ENCODE results near the gene FSCN2. TPM values are rescaled to one million over a fixed set of nuclear protein-coding genes. Genes with fewer than 3 reads are reported as not detected.
A peak's percentile ranks its signal among the peaks of the same experiment; 100 is the strongest.

FSCN2 gene
- total RNA-seq, 2 experiments from 2014 or later, result 0.22 to 0.33 TPM

DNA sequence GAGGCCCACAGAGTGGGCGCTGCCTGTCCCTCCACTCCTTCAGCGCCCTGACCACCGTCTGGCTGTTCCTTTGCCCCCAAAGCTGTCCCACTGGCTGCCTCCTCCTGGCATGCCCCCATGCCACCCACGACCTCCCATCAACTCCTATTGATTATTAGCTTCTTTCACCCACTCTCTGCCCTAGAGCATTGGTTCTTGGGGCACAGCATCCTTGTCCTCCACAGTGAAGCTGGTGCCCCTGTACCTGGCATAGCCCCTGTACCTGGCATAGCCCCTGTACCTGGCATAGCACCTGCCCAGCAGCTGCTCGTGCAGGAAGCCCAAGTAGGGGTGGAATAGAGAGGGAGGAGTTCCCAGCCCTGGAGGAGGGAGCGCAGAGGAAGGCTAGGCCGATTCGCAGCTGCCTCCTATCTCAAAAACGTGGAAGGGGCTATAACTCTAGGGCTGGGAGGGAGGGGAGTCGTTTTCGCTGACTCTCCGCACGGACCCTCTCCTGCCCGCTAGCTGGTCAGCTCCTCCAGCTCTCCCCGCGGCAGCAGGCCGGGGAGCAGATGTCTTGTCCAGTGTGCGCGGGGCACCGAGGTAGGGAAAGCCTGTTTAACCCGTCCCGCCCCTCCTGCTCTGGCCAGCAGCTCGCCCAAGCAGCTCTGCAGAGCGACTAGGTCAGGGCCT, 9.9 kb upstream of the FSCN2 start:
- POLR2A ChIA-PET, result interaction anchor here (1.4 kb wide), 1 partner anchor 9 kb away, joined by 3 read pairs; no protein-coding TSS in a partner anchor
- DNase-seq, result no peak
- Mint-ChIP-seq H3K4me1 (peaks cover 22% of the 10 kb centered on the region), H3K27ac (peak overlapping the region; percentile 21), H3K36me3 (ENCODE audit: low read depth) (peaks cover 5% of the 10 kb centered on the region), H3K4me3 (peak overlapping the region; percentile 42), H3K9me3 (no peaks in the 10 kb centered on the region), H3K27me3 (peaks cover 8% of the 10 kb centered on the region)
- CTCF ChIA-PET, result interaction anchor here (0.5 to 1.7 kb wide), 6 partner anchors 11 to 351 kb away, joined by 3 to 6 read pairs (median 4); partner anchors contain the start of gene FAAP100

DNA sequence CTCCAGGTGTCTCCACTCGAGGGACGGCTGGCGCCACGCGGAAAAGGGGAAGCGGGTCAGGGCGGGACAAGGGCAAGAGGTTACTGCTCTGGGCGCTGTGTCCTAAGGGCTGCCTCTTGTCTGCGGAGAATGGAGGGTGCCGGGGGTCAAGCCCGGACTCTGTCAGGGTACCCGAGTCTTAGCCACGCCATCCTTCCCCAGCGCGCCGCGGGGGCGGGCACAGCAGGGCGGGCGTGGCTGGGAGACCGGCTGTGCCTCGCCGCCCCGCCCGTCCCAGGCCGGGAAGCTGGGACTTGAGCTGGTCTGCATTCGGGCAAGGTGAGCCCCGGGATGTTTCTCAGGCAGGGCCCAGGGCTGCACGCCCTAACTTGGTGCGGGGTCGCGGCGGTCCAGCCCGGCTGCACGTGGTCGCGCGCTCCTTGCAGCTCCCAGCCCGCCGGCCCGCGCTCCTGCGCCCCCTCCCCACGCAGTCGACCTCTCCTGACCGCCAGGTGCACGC, 9.3 kb upstream of the FSCN2 start:
- ChIA-PET POLR2A (interaction anchor here (0.6 to 1.4 kb wide), 2 partner anchors 10 to 139 kb away, joined by 3 read pairs; no protein-coding TSS in a partner anchor), CTCF (interaction anchor here (0.5 to 1.7 kb wide), 7 partner anchors 11 to 351 kb away, joined by 3 to 6 read pairs (median 4); partner anchors contain the start of genes FAAP100 and SLC38A10)
- Mint-ChIP-seq H3K36me3 (ENCODE audit: low read depth) (peaks cover 3% of the 10 kb centered on the region), H3K27ac (no peak overlapping the region), H3K27me3 (peaks cover 8% of the 10 kb centered on the region), H3K4me1 (peaks cover 22% of the 10 kb centered on the region), H3K4me3 (peak overlapping the region; percentile 42), H3K9me3 (no peaks in the 10 kb centered on the region)
- no peak for DNase-seq

DNA sequence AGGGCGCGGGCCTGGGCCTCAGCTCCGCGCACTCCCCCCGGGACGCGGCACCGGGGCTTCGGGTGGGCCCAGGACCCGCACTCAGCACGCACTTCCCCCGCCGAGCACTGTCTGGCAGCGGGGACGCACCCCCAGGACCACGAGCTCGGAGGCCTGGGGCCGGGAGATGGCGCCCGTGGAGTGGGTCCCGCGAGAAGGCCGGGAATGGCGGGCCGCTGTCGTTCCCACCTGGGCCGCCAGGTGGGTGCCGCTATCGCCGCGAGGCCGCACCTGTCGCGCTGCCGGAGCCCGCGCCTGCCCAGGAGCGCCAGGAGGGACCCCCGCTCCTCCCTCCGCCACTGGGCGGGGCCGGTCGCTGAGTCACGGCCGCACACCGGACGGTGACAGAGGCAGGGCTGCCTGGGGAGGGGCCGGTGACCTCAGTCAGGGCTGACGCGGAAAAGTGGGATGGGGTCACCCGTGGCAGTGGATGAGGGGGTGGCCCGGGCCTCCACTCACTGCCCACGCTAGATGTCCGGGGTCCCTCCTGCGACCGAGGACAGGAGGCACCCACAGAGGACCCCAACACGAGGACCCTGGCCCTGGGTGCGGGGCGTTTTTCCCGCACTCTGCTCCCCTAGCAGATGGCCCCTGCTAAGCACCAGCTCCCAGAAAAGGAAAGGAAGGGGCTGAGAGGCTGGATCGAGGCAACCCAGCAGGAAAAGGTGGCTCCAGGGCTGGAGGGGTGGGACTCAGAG, 8.7 kb upstream of the FSCN2 start:
- DNase-seq, result peak; percentile 58
- ChIA-PET CTCF (interaction anchor here (0.7 to 1.4 kb wide), 4 partner anchors 33 to 350 kb away, joined by 3 to 5 read pairs (median 4); partner anchors contain the start of genes FAAP100 and SLC38A10), POLR2A (interaction anchor here (0.6 to 1.4 kb wide), 2 partner anchors 11 to 138 kb away, joined by 3 read pairs; no protein-coding TSS in a partner anchor)

DNA sequence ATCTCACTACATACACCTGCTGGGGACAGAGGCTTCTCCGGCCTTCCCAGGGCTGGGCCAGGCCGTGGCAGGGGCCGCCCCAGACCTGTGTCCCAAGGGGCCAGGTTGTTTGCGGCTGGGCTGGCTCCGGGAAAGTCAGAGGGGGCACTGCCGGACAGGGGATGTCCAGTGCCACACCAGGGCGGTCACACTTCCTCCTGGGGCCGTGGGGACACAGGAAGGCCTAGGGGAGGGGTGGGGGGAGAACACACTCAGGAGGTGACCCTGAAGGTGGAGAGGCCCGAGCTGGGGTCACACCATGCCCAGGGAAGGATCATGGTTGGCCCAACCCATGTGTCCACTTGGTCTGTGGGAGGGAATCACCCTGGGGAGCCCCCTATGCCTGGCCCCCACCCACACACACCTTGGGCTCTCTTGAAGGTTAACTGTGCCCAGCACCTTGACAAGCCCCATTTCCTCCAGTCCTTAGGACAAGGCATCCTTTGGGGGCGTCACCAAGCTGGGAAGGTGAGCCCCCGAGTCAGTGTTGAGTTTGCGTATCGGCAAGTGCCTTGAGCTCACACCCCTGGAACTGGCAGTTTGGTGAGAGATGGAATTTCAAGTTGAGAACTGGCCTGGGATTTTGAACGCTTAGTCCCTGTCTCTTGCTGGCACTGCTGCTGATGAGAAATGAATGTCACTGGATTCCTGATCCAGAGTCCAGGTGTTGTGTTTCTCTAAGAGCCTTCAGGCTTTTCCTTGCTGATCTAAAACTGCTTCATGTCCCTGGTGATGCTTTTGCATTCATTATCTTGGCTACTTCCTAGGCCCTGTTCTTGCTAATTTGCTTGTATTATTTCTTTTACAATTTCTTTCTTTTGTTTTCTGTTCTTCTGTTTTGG, 7.9 kb upstream of the FSCN2 start:
- H3K9me3 Mint-ChIP-seq, result no peaks in the 10 kb centered on the region
- H3K27me3 Mint-ChIP-seq, result peaks cover 8% of the 10 kb centered on the region
- ChIA-PET POLR2A (no interaction called here), CTCF (interaction anchor here (0.6 kb wide), 3 partner anchors 139 to 1330 kb away, joined by 4 to 5 read pairs (median 4); no protein-coding TSS in a partner anchor)
- peaks cover 22% of the 10 kb centered on the region for H3K4me1 Mint-ChIP-seq
- peaks cover 3% of the 10 kb centered on the region for H3K36me3 Mint-ChIP-seq (ENCODE audit: low read depth)
- H3K27ac Mint-ChIP-seq, result no peak overlapping the region
- DNase-seq, result no peak
- peak overlapping the region; percentile 5 for H3K4me3 Mint-ChIP-seq

More for the DNA sequence above, 8.7 kb upstream of the FSCN2 start:
- peaks cover 3% of the 10 kb centered on the region for H3K36me3 Mint-ChIP-seq (ENCODE audit: low read depth)
- H3K4me3 Mint-ChIP-seq, result peak overlapping the region; percentile 5
- H3K9me3 Mint-ChIP-seq, result no peaks in the 10 kb centered on the region
- peaks cover 8% of the 10 kb centered on the region for H3K27me3 Mint-ChIP-seq
- no peak overlapping the region for H3K27ac Mint-ChIP-seq
- H3K4me1 Mint-ChIP-seq, result peaks cover 22% of the 10 kb centered on the region

DNA sequence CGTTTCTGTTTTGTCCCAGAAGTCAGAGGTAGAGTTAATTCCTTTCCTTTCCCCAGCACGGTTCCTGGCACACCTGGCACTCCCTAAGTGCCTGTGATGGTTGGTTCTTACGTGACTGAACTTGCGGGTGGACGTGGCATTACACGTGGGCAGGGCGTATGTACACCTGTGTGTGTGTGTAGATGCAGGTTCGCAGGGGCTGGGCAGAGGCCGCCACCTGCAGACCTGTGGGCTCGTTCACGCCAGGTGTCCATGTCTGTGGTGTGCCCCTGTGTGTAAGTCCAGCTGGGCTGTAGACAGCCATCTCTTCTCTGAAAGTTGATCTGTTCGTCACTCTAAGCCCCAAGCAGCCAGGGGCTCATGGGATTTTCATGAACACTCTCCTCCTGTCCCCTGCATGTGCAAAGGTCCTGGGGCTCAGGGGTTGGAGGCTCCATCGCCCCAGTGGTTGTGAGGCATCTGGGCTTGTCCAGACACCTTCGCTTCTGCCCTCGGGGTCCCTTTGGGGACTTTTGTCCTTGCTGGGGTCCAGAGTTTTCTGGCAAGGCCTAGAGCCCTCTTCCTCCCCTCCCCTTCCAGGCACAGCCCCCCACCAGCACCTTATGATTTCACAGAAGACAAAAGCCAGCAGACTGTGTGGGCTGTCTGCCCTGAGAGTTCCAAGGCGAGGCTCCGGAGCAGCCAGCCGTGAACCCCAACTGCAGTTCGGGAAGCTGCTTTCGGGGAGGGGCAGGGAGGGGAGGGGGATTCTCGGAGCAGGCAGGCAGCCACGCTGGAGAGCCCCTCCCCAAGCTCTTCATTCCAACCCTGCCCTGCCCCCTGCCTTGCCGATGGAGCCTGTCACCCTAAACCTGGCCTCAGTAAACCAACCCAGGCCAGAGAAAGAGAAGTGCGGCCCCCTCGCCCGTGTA, 5.4 kb upstream of the FSCN2 start:
- POLR2A ChIA-PET, result no interaction called here
- no peak for DNase-seq
- Mint-ChIP-seq H3K4me3 (no peak overlapping the region), H3K27ac (peak overlapping the region; percentile 50), H3K4me1 (peaks cover 6% of the 10 kb centered on the region), H3K9me3 (no peaks in the 10 kb centered on the region), H3K27me3 (peaks cover 8% of the 10 kb centered on the region), H3K36me3 (ENCODE audit: low read depth) (peaks cover 3% of the 10 kb centered on the region)
- CTCF ChIA-PET, result interaction anchor here (0.6 to 1.2 kb wide), 2 partner anchors 17 to 30 kb away, joined by 3 read pairs; partner anchors contain the start of gene FAAP100

DNA sequence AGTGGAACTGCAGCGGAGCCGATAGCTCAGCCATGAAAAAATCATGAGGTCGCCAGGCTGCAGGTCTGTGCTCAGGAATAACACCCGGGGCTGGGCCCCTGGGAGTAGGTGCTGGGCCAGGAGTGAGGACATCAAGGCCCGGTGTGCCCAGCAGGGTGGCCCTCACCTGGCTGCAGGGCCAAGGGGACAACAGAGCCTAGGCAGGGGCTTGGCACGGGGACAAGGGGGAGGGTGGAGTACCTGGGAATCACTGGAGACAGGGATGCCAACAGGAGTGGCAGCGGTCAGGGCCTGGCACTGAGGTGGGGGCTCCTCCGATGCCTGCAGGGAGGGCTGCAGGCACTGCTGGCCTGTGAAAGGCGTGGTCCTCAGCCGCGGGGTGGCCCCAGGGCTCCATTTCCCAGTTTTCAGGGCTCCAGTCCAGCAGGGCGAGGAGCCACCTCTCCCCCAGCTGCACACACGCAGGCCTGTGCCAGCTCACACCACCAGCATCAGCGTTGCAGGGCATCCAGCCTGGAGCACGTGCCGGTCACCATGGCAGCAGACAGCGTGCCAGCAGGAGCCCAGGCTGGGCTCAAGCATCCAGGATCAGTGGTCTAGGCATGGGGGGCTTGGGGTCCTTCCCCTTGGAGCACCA, 4.7 kb upstream of the FSCN2 start:
- ChIA-PET POLR2A (no interaction called here), CTCF (no interaction called here)
- DNase-seq, result no peak
- Mint-ChIP-seq H3K27me3 (peaks cover 8% of the 10 kb centered on the region), H3K27ac (no peak overlapping the region), H3K4me3 (no peak overlapping the region), H3K36me3 (ENCODE audit: low read depth) (no peaks in the 10 kb centered on the region), H3K9me3 (no peaks in the 10 kb centered on the region), H3K4me1 (no peaks in the 10 kb centered on the region)

DNA sequence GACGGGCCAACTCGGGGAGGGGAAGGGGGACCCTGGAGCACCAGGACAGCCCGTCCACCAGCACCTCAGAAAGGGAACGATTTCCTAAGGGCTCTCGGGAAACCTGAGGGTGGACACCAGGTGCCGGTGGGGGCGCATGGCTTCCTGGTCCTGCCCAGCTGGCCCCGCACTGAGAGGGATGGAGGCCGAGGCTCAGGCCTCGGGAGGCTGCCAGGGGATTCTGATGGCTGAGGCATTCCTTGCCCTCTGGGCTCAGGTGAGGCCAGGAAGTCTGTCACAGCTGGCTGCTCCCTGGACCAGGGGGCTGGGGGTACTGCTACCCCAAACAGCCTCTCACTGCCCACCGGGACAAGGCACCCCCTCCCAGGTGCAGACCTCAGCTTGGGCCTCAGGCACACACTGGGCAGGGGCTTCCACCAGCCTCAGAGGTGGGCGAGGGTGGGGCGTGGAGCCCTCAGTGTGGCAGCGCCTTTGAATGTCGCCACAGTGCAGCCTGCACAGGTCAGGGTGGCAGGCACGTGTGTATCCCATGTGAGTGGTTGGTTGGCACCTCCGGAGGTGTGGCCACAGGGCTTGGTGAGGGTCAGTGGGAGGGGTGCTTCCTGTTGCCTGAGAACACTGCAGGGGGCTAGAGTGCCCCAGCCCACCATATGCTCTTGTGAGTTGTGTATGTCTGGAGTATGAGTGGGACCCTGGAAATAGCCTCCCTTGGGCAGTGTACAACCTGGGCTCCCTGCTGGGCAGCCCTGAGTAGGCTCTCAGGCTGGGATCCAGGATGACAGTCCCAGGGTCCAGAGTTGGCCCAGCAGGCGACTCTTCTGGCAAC, 3.9 kb upstream of the FSCN2 start:
- DNase-seq, result no peak
- Mint-ChIP-seq H3K4me3 (no peak overlapping the region), H3K27me3 (peaks cover 8% of the 10 kb centered on the region), H3K27ac (no peak overlapping the region), H3K36me3 (ENCODE audit: low read depth) (no peaks in the 10 kb centered on the region), H3K9me3 (no peaks in the 10 kb centered on the region), H3K4me1 (no peaks in the 10 kb centered on the region)
- ChIA-PET POLR2A (no interaction called here), CTCF (no interaction called here)

DNA sequence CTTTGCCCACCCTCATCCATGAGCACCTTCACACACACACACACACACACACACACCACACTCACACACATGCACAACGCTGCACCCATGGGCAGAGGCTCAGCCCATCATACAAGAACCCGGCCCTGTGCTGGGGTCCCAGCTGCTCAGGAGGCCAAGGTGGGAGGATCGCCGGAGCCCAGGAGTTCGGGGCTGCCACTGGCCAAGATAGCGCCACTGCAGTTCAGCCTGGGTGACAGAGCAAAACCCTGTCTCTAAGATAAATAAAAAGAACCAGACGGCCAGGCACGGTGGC, 3.4 kb upstream of the FSCN2 start:
- DNase-seq, result no peak
- H3K27ac Mint-ChIP-seq, result peak overlapping the region; percentile 25
- H3K9me3 Mint-ChIP-seq, result no peaks in the 10 kb centered on the region
- peaks cover 8% of the 10 kb centered on the region for H3K27me3 Mint-ChIP-seq
- no peaks in the 10 kb centered on the region for H3K4me1 Mint-ChIP-seq
- H3K4me3 Mint-ChIP-seq, result no peak overlapping the region
- POLR2A ChIA-PET, result no interaction called here
- CTCF ChIA-PET, result no interaction called here
- no peaks in the 10 kb centered on the region for H3K36me3 Mint-ChIP-seq (ENCODE audit: low read depth)

DNA sequence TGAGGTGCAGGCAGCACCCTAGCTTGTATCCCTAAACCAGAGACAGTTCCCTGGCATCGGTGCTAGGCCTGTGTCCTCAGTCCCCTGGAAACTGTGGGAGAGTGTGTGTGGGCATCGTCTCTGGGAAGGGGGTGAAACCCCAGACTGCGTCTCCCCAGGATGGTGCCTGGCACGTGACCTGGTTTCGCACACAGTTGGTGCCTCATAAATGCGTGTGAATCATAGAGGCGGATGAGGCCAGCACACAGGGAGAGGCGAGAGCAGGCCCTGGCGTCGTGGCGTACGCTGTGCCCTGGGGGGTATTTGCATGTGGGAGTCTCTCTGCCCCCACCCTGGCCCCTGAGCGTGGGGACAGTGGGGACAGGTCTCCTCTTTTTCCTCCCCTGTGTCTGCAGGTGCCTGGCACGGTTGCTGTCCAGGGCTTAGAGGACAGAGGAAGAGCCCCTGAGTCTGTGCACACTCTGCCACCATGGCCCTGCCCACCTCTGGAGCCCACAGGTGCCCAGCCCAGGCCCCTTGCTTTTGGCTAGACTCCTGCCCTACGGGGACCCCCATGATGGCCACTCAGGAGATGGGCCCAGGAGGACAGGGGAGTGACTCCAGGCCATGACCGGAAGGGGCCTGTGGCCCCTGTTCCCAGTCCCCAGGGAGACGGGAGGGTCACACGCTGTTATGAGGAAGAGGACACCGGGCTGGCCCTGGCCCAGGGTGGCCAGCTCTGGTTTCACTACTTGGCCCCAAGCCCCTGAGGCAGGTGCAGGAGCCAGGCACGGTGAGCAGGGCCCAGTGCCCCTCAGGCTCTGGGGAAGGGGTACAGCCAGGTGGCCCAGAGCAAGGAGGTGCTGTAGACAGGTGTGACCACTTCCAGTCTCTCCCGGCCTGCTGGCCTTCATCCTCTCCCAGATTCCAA, 1.3 kb upstream of the FSCN2 start:
- no peak overlapping the region for H3K4me3 Mint-ChIP-seq
- no peaks in the 10 kb centered on the region for H3K36me3 Mint-ChIP-seq (ENCODE audit: low read depth)
- POLR2A ChIA-PET, result no interaction called here
- CTCF ChIA-PET, result no interaction called here
- no peaks in the 10 kb centered on the region for H3K9me3 Mint-ChIP-seq
- peaks cover 5% of the 10 kb centered on the region for H3K27me3 Mint-ChIP-seq
- H3K27ac Mint-ChIP-seq, result no peak overlapping the region
- H3K4me1 Mint-ChIP-seq, result no peaks in the 10 kb centered on the region
- DNase-seq, result no peak

DNA sequence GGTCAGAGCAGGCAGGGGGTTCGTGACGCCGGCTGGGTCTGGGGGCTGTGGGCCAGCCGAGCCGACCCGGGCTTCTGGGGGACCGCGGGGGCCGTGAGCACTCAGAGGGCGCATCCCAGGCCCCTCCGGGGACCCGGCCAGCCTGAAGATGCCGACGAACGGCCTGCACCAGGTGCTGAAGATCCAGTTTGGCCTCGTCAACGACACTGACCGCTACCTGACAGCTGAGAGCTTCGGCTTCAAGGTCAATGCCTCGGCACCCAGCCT, 140 bp downstream of the FSCN2 start:
- Mint-ChIP-seq H3K36me3 (ENCODE audit: low read depth) (no peaks in the 10 kb centered on the region), H3K27ac (no peak overlapping the region), H3K4me3 (no peak overlapping the region), H3K4me1 (no peaks in the 10 kb centered on the region), H3K9me3 (no peaks in the 10 kb centered on the region), H3K27me3 (no peaks in the 10 kb centered on the region)
- DNase-seq, result no peak
- POLR2A ChIA-PET, result no interaction called here
- CTCF ChIA-PET, result interaction anchor here (2.6 kb wide), 1 partner anchor 10 kb away, joined by 5 read pairs; no protein-coding TSS in a partner anchor

All from activated CD4-positive, alpha-beta T cell treated with anti-CD3 and anti-CD28 coated beads, Interleukin-2, amount 10 ng/mL, durations not matched to agents 7 days and 5 days (primary cell).